Parathyroid adenoma (tissue), 2 donors: Measurements from ENCODE around the gene UBE2U.
A peak's percentile ranks its signal among the peaks of the same experiment; 100 is the strongest.

Experiments
- H2AFZ ChIP-seq: fragments of 300-600 bp; sonication (generic); one replicate; pipeline ENCODE4 v1.7.0; 2017; ENCODE audit warnings: antibody characterized with exemption, mild to moderate bottlenecking
- H3K27ac ChIP-seq: fragments of 300-600 bp; sonication (generic); one replicate; pipeline ENCODE4 v1.7.0; 2017
- H3K27me3 ChIP-seq: fragments of 300-600 bp; sonication (generic); one replicate; pipeline ENCODE4 v1.7.0; 2017; ENCODE audit warnings: low read length; ENCODE audit not compliant: control insufficient read depth, insufficient read depth
- H3K36me3 ChIP-seq: fragments of 300-600 bp; sonication (generic); one replicate; pipeline ENCODE4 v1.7.0; 2017; ENCODE audit warnings: low read length; ENCODE audit not compliant: control insufficient read depth, insufficient read depth
- H3K4me1 ChIP-seq: fragments of 300-600 bp; sonication (generic); one replicate; pipeline ENCODE4 v1.7.0; 2017; ENCODE audit warnings: control low read depth
- H3K4me2 ChIP-seq: fragments of 300-600 bp; sonication (generic); one replicate; pipeline ENCODE4 v1.7.0; 2017; ENCODE audit warnings: low read length
- H3K4me3 ChIP-seq: fragments of 300-600 bp; sonication (generic); one replicate; pipeline ENCODE4 v1.7.0; 2017; ENCODE audit warnings: low read depth, low read length
- H3K79me2 ChIP-seq: fragments of 300-600 bp; sonication (generic); one replicate; pipeline ENCODE4 v1.7.0; 2017; ENCODE audit warnings: control low read depth
- H3K9ac ChIP-seq: fragments of 300-600 bp; sonication (generic); one replicate; pipeline ENCODE4 v1.7.0; 2017; ENCODE audit warnings: mild to moderate bottlenecking
- H3K9me3 ChIP-seq: fragments of 300-600 bp; sonication (generic); one replicate; pipeline ENCODE4 v1.7.0; 2017; ENCODE audit warnings: low read length; ENCODE audit not compliant: control insufficient read depth
- CTCF ChIP-seq: fragments of 300-600 bp; sonication (generic); IDR thresholded peaks from one replicate; pipeline ENCODE4 v1.7.0; 2017; ENCODE audit warnings: antibody characterized with exemption, mild to moderate bottlenecking
- donor health status: primary hyperparathyroidism.

UBE2U gene

GRCh38 chr1:64199154-64199553 is 4.3 kb upstream of the UBE2U start:
- Histone ChIP-seq H3K27me3 (no peaks in the 10 kb centered on the region), H3K4me1 (no peaks in the 10 kb centered on the region)
- no peak for TF ChIP-seq CTCF

GRCh38 chr1:64200064-64200463 is 3.4 kb upstream of the UBE2U start:
- Histone ChIP-seq H3K9ac (no peak overlapping the region), H3K4me2 (no peak overlapping the region), H3K27ac (no peak overlapping the region), H3K4me1 (no peaks in the 10 kb centered on the region), H3K27me3 (no peaks in the 10 kb centered on the region), H3K9me3 (no peaks in the 10 kb centered on the region), H3K79me2 (no peaks in the 10 kb centered on the region), H3K4me3 (no peak overlapping the region), H3K36me3 (no peaks in the 10 kb centered on the region), H2AFZ (no peak overlapping the region)
- no peak for TF ChIP-seq CTCF

More at GRCh38 chr1:64199154-64199553, 4.3 kb upstream of the UBE2U start:
- no peak overlapping the region for H3K27ac ChIP-seq
- no peak overlapping the region for H3K9ac ChIP-seq
- no peaks in the 10 kb centered on the region for H3K36me3 ChIP-seq
- no peak overlapping the region for H2AFZ ChIP-seq
- H3K79me2 ChIP-seq: no peaks in the 10 kb centered on the region
- no peaks in the 10 kb centered on the region for H3K9me3 ChIP-seq
- no peak overlapping the region for H3K4me3 ChIP-seq
- no peak overlapping the region for H3K4me2 ChIP-seq

GRCh38 chr1:64209221-64209620 is 5.8 kb downstream of the UBE2U start:
- Histone ChIP-seq H3K4me3 (no peak overlapping the region), H3K79me2 (no peaks in the 10 kb centered on the region), H3K4me1 (no peaks in the 10 kb centered on the region), H3K9me3 (no peaks in the 10 kb centered on the region), H3K36me3 (no peaks in the 10 kb centered on the region), H3K9ac (no peak overlapping the region), H3K27me3 (no peaks in the 10 kb centered on the region), H3K27ac (no peak overlapping the region), H2AFZ (no peak overlapping the region), H3K4me2 (no peak overlapping the region)
- TF ChIP-seq CTCF: no peak

- H3K27ac ChIP-seq: no peak overlapping the region
- H3K9me3 ChIP-seq: no peaks in the 10 kb centered on the region
- H3K9ac ChIP-seq: no peak overlapping the region
- H3K4me3 ChIP-seq: no peak overlapping the region
- H3K27me3 ChIP-seq: no peaks in the 10 kb centered on the region
- H3K4me2 ChIP-seq: no peak overlapping the region
- no peaks in the 10 kb centered on the region for H3K4me1 ChIP-seq
- H3K36me3 ChIP-seq: no peaks in the 10 kb centered on the region
- no peak for TF ChIP-seq CTCF
- no peaks in the 10 kb centered on the region for H3K79me2 ChIP-seq
- no peak overlapping the region for H2AFZ ChIP-seq
Measured at GRCh38 chr1:64212031-64212430, 8.6 kb downstream of the UBE2U start.

- H3K4me2 ChIP-seq: peak overlapping the region; percentile 22
- H3K36me3 ChIP-seq: no peaks in the 10 kb centered on the region
- no peak overlapping the region for H3K27ac ChIP-seq
- H3K9me3 ChIP-seq: no peaks in the 10 kb centered on the region
- no peak for TF ChIP-seq CTCF
- H3K4me3 ChIP-seq: no peak overlapping the region
- no peak overlapping the region for H2AFZ ChIP-seq
- no peaks in the 10 kb centered on the region for H3K4me1 ChIP-seq
- no peaks in the 10 kb centered on the region for H3K79me2 ChIP-seq
- no peaks in the 10 kb centered on the region for H3K27me3 ChIP-seq
- no peak overlapping the region for H3K9ac ChIP-seq
Measured at GRCh38 chr1:64215576-64215975, 12.2 kb downstream of the UBE2U start.
